A172 (cell line): ENCODE results near the gene SRD5A1. TPM values are rescaled to one million over a fixed set of nuclear protein-coding genes. Genes with fewer than 3 reads are reported as not detected.

Source experiments
- total RNA-seq: library from RNA; depleted of rRNA; stranded (reverse); fragments of >200 nt; shearing (Covaris generic); gene quantifications from 2 replicates; pipeline ENCODE4 v1.2.3, GENCODE V29; 2014; rRNA removed

Gene SRD5A1
- total RNA-seq, 1 experiment from 2014 or later: 62.8 TPM

Other genes starting within 250 kb of the SRD5A1 start
- gene UBE2QL1, start 184.6 kb upstream of the SRD5A1 start, total RNA-seq: 0.65 and 1.9 TPM in 2 replicates
- 78.1 and 95.3 TPM in 2 replicates for gene NSUN2, start 396 bp upstream of the SRD5A1 start, total RNA-seq
- 7.6 and 7.8 TPM in 2 replicates for gene TENT4A, start 80.0 kb downstream of the SRD5A1 start, total RNA-seq